GM12878 (cell line): Measurements from ENCODE around the gene PPP2R2D. TPM values are rescaled to one million over a fixed set of nuclear protein-coding genes. Genes with fewer than 3 reads are reported as not detected.

ENCODE experiments used
- ATAC-seq: fragments of 200-7000 bp; cut with Tn5 transposase; 3 replicates; pipeline ENCODE4 v1.9.1; 2020; ENCODE audit warnings: mild to moderate bottlenecking, moderate library complexity
- BruUV-seq: library from RNA; stranded (reverse); fragments of 400-500 nt; replicated peaks from 2 replicates; lab custom pipeline; 2021; lab: Mats Ljungman, UMichigan
- CTCF ChIA-PET: fragments of 300-600 bp; sonication (Branson Sonifier 250); formaldehyde crosslinking; extraction: SDS; loops from one replicate; lab custom pipeline; 2021; ENCODE audit warnings: inconsistent platforms; lab: Yijun Ruan, JAX
- POLR2A ChIA-PET: fragments of 350-600 bp; formaldehyde crosslinking; extraction: SDS; loops from one replicate; lab custom pipeline; 2021; ENCODE audit warnings: inconsistent platforms; lab: Charles Lee
- RAD21 ChIA-PET: fragments of 300-600 bp; sonication (Branson Sonifier 250); formaldehyde crosslinking; loops from one replicate; lab custom pipeline; 2023; ENCODE audit warnings: antibody characterized with exemption; ENCODE audit not compliant: unreplicated experiment; lab: Charles Lee
- SMC1A ChIA-PET: fragments of 300-600 bp; sonication (Branson Sonifier 250); formaldehyde crosslinking; loops from one replicate; lab custom pipeline; 2023; ENCODE audit not compliant: unreplicated experiment, uncharacterized antibody; lab: Charles Lee
- DNase-seq: peaks from one replicate; pipeline ENCODE4 v3.0.0-alpha.2; 2011; ENCODE audit warnings: low read depth, low spot score
- FAIRE-seq: peaks from 3 replicates; lab custom pipeline; 2011; peaks lifted over from hg19 to GRCh38; lab: Jason Lieb, UNC
- H2AFZ ChIP-seq: 2 replicates; pipeline ENCODE4 v1.6.0; 2011; ENCODE audit warnings: low read depth, low read length, control low read depth; ENCODE audit not compliant: control insufficient read depth
- H3K27ac ChIP-seq: 2 replicates; pipeline ENCODE4 v1.5.1; 2011; ENCODE audit warnings: control low read depth; ENCODE audit not compliant: control insufficient read depth, insufficient read depth
- H3K27me3 ChIP-seq, 2 experiments: replicated peaks in 1 of 2; 2 replicates each; pipeline versions ENCODE4 v1.6.0 to v1.6.1; 2011; ENCODE audit warnings: low read length in 1 of 2; ENCODE audit not compliant: control insufficient read depth in 2 of 2, insufficient read depth in 2 of 2
- H3K36me3 ChIP-seq, 2 experiments: 2 replicates each; pipeline ENCODE4 v1.5.1; 2011; ENCODE audit warnings: low read length in 1 of 2; ENCODE audit not compliant: control insufficient read depth in 2 of 2, insufficient read depth in 2 of 2
- H3K4me1 ChIP-seq: 2 replicates; pipeline ENCODE4 v1.6.1; 2011; ENCODE audit warnings: mild to moderate bottlenecking, low read length, moderate library complexity, mixed read lengths; ENCODE audit not compliant: control insufficient read depth, insufficient read depth
- H3K4me2 ChIP-seq: 2 replicates; pipeline ENCODE4 v1.6.0; 2011; ENCODE audit warnings: control low read depth; ENCODE audit not compliant: control insufficient read depth, insufficient read depth
- H3K4me3 ChIP-seq: fragments of 200-600 bp; sonication (generic); 2 replicates; pipeline ENCODE4 v1.5.1; 2016
- H3K79me2 ChIP-seq: 2 replicates; pipeline ENCODE4 v1.6.0; 2011; ENCODE audit warnings: low read length; ENCODE audit not compliant: control insufficient read depth, insufficient read depth
- H3K9ac ChIP-seq: 2 replicates; pipeline ENCODE4 v1.8.0; 2011; ENCODE audit warnings: low read length, control low read depth, mixed read lengths; ENCODE audit not compliant: control insufficient read depth, insufficient read depth
- H3K9me3 ChIP-seq: replicated peaks from 3 replicates; pipeline ENCODE4 v1.5.1; 2011; ENCODE audit warnings: mild to moderate bottlenecking, low read length; ENCODE audit not compliant: control insufficient read depth, insufficient read depth
- H4K20me1 ChIP-seq: 2 replicates; pipeline ENCODE4 v1.6.0; 2011; ENCODE audit not compliant: control insufficient read depth, insufficient read depth
- BACH1 ChIP-seq: fragments of 450-650 bp; IDR thresholded peaks from 2 replicates; pipeline ENCODE4 v1.6.1; 2017; ENCODE audit warnings: mild to moderate bottlenecking, borderline replicate concordance
- EED ChIP-seq: sonication (generic); IDR thresholded peaks from 2 replicates; pipeline ENCODE4 v1.6.1; 2016; ENCODE audit warnings: antibody characterized with exemption, low read depth
- HCFC1 ChIP-seq: fragments of 150-350 bp; IDR thresholded peaks from 2 replicates; pipeline ENCODE4 v1.6.1; 2014; ENCODE audit warnings: low read length
- NR2C2 ChIP-seq: IDR thresholded peaks from 2 replicates; pipeline ENCODE4 v1.6.1; 2011; ENCODE audit warnings: borderline replicate concordance, low read depth; ENCODE audit not compliant: control insufficient read depth, insufficient read length
- PAX5 ChIP-seq: IDR thresholded peaks from 2 replicates; pipeline ENCODE4 v1.6.1; 2011; ENCODE audit warnings: low read depth, low read length, borderline replicate concordance
- RELA ChIP-seq: fragments of 450-650 bp; IDR thresholded peaks from 2 replicates; pipeline ENCODE4 v1.8.0; 2014; ENCODE audit warnings: borderline replicate concordance; ENCODE audit not compliant: partially characterized antibody
- SIX5 ChIP-seq: IDR thresholded peaks from 2 replicates; pipeline ENCODE4 v1.6.1; 2011; ENCODE audit warnings: mild to moderate bottlenecking, low read depth, low read length, moderate library complexity; ENCODE audit not compliant: severe bottlenecking
- SUPT20H ChIP-seq: IDR thresholded peaks from 2 replicates; pipeline ENCODE4 v1.6.1; 2011; ENCODE audit warnings: low read depth, mild to moderate bottlenecking, low read length, moderate library complexity, borderline replicate concordance; ENCODE audit not compliant: control insufficient read depth
- YY1 ChIP-seq: IDR thresholded peaks from 2 replicates; pipeline ENCODE4 v1.6.1; 2011; ENCODE audit warnings: low read depth, mild to moderate bottlenecking, low read length
- ZNF207 ChIP-seq: fragments of 450-650 bp; IDR thresholded peaks from 2 replicates; pipeline ENCODE4 v1.6.1; 2014; ENCODE audit warnings: antibody characterized with exemption, mild to moderate bottlenecking, borderline replicate concordance
- ZNF24 ChIP-seq: fragments of 450-650 bp; IDR thresholded peaks from 2 replicates; pipeline ENCODE4 v1.6.1; 2017; ENCODE audit warnings: antibody characterized with exemption, mild to moderate bottlenecking
- ZNF274 ChIP-seq: IDR thresholded peaks from one replicate; pipeline ENCODE4 v1.8.0; 2011; ENCODE audit not compliant: insufficient read length, insufficient read depth
- ZNF622 ChIP-seq: fragments of 450-650 bp; IDR thresholded peaks from 2 replicates; pipeline ENCODE4 v1.6.1; 2017; ENCODE audit warnings: mild to moderate bottlenecking, inconsistent platforms
- ZSCAN29 ChIP-seq: fragments of 450-650 bp; IDR thresholded peaks from 2 replicates; pipeline ENCODE4 v1.6.1; 2017; ENCODE audit warnings: mild to moderate bottlenecking, moderate library complexity
- WGBS: methylation state at CpG from one replicate; pipeline ENCODE4 v1.1.6; 2016; ENCODE audit warnings: low lambda C conversion rate; ENCODE audit not compliant: insufficient replicate concordance, insufficient coverage; ENCODE audit errors: missing lambda C conversion rate; 5-methylcytosine and 5-hydroxymethylcytosine counted together
- in situ Hi-C: fragments of 300-500 bp; cut with MboI; formaldehyde crosslinking; loops from 9 replicates; pipeline ENCODE4 v1.14.3; 2018; ENCODE audit warnings: mixed read lengths
- intact Hi-C: fragments of 100-400 bp; cut with micrococcal nuclease; formaldehyde crosslinking; loops from one replicate; pipeline ENCODE4 v1.14.2; 2022; ENCODE audit not compliant: unreplicated experiment
- polyA plus RNA-seq, 11 experiments: library from polyadenylated mRNA; depleted of rRNA in 4 of 11; unstranded in 6 of 11; stranded (reverse) in 5 of 11; fragments of >200 nt; fragmentation: Nextera tagmentation in 4 of 11; fragmentation: Illumina TruSeq in 1 of 11; extraction: Ambion mirVana in 4 of 11; extraction: Trizol in 1 of 11; gene quantifications; 1 replicate in 1 of 11; 2 replicates in 10 of 11; pipeline versions ENCODE4 v1.2.1 to v1.2.3, GENCODE V29; 2011 to 2016; ENCODE audit warnings: inconsistent platforms in 2 of 11, missing spikeins in 2 of 11, low read depth in 1 of 11
- total RNA-seq, 4 experiments: library from RNA; depleted of rRNA in 3 of 4; stranded (reverse); fragments of >200 nt in 3 of 4; fragmentation: Illumina TruSeq in 1 of 4; extraction: Trizol in 1 of 4; gene quantifications; 2 replicates each; pipeline versions ENCODE4 v1.2.1 to v1.2.3, GENCODE V29; 2013 to 2021
- TF ChIP-seq, protein P1 (sequence below): fragments of 150-350 bp; IDR thresholded peaks from 2 replicates; pipeline ENCODE4 v1.6.1; 2014; ENCODE audit warnings: mild to moderate bottlenecking, low read depth, low read length
- TF ChIP-seq, protein P2 (sequence below): fragments of 150-350 bp; IDR thresholded peaks from 2 replicates; pipeline ENCODE4 v1.6.1; 2016; ENCODE audit warnings: low read depth, low read length
- TF ChIP-seq, protein P3 (sequence below): IDR thresholded peaks from 2 replicates; pipeline ENCODE4 v1.6.1; 2011; ENCODE audit warnings: low read depth, low read length, improper control_type of control experiment, borderline replicate concordance
- TF ChIP-seq, protein P4 (sequence below): fragments of 450-650 bp; IDR thresholded peaks from 2 replicates; pipeline ENCODE4 v1.6.1; 2014; ENCODE audit warnings: mild to moderate bottlenecking
- TF ChIP-seq, protein P5 (sequence below): IDR thresholded peaks from 2 replicates; pipeline ENCODE4 v1.6.1; 2011; ENCODE audit warnings: low read depth, mild to moderate bottlenecking, low read length, moderate library complexity, borderline replicate concordance; ENCODE audit errors: extremely low read depth

PPP2R2D gene
- total and polyA plus RNA-seq, 10 of the 15 experiments (the other 5 are each of a cell fraction or from before 2014, with no cell fraction given), result 2.8 to 41.9 (median 21.8) TPM

DNA sequence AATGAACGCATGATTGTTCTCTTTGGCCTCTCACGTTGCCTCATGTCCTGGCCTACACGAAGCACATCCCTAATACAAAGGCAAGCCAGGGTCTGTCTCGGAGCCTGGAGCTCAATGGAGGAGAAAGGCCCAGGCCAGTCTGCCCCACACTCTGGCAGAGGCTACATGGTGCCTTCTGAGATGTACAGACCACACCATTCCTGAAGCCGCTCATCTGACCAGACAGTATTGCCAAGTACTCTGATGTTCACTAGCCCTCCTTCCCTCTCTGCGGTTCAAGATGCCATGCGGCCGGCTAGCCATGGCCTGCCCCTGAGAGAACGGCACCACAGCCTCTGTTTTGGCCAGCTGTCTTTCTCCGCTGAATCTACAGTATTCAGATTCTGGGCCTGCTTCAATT lies 75.0 kb downstream of the PPP2R2D start:
- no peak for FAIRE-seq
- Histone ChIP-seq H3K27me3 (no peaks in the 10 kb centered on the region), H3K36me3 (peaks cover 4 to 32% of the 10 kb centered on the region in 2 experiments), H3K27ac (no peak overlapping the region), H3K4me3 (no peak overlapping the region), H3K4me2 (0 out of 2 replicates have a peak overlapping the region, but pooled peaks have one; percentile 12), H4K20me1 (peaks cover 23% of the 10 kb centered on the region), H3K9me3 (no peaks in the 10 kb centered on the region), H3K79me2 (peaks cover 86% of the 10 kb centered on the region), H3K4me1 (peaks cover 7% of the 10 kb centered on the region), H2AFZ (no peak overlapping the region), H3K9ac (no peak overlapping the region)
- ATAC-seq, result no peak
- no peak for DNase-seq
- SMC1A ChIA-PET, result interaction anchor here (1.3 kb wide), 1 partner anchor 8 kb away, joined by 3 read pairs; no protein-coding TSS in a partner anchor
- POLR2A ChIA-PET, result interaction anchor here (0.5 kb wide), 1 partner anchor 10 kb away, joined by 3 read pairs; no protein-coding TSS in a partner anchor
- intact Hi-C loops (no loop called here), in situ Hi-C loops (no loop called here)
- 91% methylated on average over 10 of the region's 10 CpGs for WGBS
- CTCF ChIA-PET, result no interaction called here
- RAD21 ChIA-PET, result no interaction called here
- no TSS peak for BruUV-seq
- TF ChIP-seq, protein P1, sequence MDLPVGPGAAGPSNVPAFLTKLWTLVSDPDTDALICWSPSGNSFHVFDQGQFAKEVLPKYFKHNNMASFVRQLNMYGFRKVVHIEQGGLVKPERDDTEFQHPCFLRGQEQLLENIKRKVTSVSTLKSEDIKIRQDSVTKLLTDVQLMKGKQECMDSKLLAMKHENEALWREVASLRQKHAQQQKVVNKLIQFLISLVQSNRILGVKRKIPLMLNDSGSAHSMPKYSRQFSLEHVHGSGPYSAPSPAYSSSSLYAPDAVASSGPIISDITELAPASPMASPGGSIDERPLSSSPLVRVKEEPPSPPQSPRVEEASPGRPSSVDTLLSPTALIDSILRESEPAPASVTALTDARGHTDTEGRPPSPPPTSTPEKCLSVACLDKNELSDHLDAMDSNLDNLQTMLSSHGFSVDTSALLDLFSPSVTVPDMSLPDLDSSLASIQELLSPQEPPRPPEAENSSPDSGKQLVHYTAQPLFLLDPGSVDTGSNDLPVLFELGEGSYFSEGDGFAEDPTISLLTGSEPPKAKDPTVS, result no peak
- TF ChIP-seq SIX5 (no peak), BACH1 (no peak), HCFC1 (no peak), RELA (no peak), EED (no peak), ZSCAN29 (no peak), PAX5 (no peak), NR2C2 (no peak), ZNF274 (no peak), ZNF622 (no peak), ZNF24 (no peak), ZNF207 (no peak), YY1 (no peak), SUPT20H (no peak)
- TF ChIP-seq, protein P2, sequence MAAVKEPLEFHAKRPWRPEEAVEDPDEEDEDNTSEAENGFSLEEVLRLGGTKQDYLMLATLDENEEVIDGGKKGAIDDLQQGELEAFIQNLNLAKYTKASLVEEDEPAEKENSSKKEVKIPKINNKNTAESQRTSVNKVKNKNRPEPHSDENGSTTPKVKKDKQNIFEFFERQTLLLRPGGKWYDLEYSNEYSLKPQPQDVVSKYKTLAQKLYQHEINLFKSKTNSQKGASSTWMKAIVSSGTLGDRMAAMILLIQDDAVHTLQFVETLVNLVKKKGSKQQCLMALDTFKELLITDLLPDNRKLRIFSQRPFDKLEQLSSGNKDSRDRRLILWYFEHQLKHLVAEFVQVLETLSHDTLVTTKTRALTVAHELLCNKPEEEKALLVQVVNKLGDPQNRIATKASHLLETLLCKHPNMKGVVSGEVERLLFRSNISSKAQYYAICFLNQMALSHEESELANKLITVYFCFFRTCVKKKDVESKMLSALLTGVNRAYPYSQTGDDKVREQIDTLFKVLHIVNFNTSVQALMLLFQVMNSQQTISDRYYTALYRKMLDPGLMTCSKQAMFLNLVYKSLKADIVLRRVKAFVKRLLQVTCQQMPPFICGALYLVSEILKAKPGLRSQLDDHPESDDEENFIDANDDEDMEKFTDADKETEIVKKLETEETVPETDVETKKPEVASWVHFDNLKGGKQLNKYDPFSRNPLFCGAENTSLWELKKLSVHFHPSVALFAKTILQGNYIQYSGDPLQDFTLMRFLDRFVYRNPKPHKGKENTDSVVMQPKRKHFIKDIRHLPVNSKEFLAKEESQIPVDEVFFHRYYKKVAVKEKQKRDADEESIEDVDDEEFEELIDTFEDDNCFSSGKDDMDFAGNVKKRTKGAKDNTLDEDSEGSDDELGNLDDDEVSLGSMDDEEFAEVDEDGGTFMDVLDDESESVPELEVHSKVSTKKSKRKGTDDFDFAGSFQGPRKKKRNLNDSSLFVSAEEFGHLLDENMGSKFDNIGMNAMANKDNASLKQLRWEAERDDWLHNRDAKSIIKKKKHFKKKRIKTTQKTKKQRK, result no peak
- TF ChIP-seq, protein P3, sequence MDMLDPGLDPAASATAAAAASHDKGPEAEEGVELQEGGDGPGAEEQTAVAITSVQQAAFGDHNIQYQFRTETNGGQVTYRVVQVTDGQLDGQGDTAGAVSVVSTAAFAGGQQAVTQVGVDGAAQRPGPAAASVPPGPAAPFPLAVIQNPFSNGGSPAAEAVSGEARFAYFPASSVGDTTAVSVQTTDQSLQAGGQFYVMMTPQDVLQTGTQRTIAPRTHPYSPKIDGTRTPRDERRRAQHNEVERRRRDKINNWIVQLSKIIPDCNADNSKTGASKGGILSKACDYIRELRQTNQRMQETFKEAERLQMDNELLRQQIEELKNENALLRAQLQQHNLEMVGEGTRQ, result no peak
- TF ChIP-seq, protein P4, sequence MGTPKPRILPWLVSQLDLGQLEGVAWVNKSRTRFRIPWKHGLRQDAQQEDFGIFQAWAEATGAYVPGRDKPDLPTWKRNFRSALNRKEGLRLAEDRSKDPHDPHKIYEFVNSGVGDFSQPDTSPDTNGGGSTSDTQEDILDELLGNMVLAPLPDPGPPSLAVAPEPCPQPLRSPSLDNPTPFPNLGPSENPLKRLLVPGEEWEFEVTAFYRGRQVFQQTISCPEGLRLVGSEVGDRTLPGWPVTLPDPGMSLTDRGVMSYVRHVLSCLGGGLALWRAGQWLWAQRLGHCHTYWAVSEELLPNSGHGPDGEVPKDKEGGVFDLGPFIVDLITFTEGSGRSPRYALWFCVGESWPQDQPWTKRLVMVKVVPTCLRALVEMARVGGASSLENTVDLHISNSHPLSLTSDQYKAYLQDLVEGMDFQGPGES, result no peak
- TF ChIP-seq, protein P5, sequence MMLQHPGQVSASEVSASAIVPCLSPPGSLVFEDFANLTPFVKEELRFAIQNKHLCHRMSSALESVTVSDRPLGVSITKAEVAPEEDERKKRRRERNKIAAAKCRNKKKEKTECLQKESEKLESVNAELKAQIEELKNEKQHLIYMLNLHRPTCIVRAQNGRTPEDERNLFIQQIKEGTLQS, result no peak
